ENCODE measurements around the gene ALG1. TPM values are rescaled to one million over a fixed set of nuclear protein-coding genes. Genes with fewer than 3 reads are reported as not detected.
"Not testable (repeated sequence)": the region's sequence is repeated elsewhere in the genome, so short reads cannot be mapped to it uniquely, and the experiment has no call there.

The ALG1 gene
- polyA plus RNA-seq, 1 of the 3 experiments (the other 2 are of a cell fraction): 27.0 TPM

- no peak for TF ChIP-seq TAF1 (IDR thresholded peaks at IDR 0.05; ENCODE audit: borderline replicate concordance, low read depth, low read length)
- no peak for TF ChIP-seq CTCF (IDR thresholded peaks at IDR 0.05)
- no peak for TF ChIP-seq RXRA (IDR thresholded peaks at IDR 0.05; ENCODE audit: borderline replicate concordance, low read depth)
- TF ChIP-seq NFIC (IDR thresholded peaks at IDR 0.05; ENCODE audit: borderline replicate concordance): no peak
- TF ChIP-seq SMC3 (IDR thresholded peaks at IDR 0.05; ENCODE audit: low read depth, low read length): no peak
- no peak for TF ChIP-seq USF1 (IDR thresholded peaks at IDR 0.05; ENCODE audit: borderline replicate concordance, low read depth)
- no peak for TF ChIP-seq RCOR1 (IDR thresholded peaks at IDR 0.05; ENCODE audit: low read length)
- peak; percentile 9; the same call in 1 of the 2 replicates for TF ChIP-seq RAD21 (IDR thresholded peaks at IDR 0.05; ENCODE audit: low read length)
- TF ChIP-seq ZBTB33 (IDR thresholded peaks at IDR 0.05; ENCODE audit: borderline replicate concordance, low read depth): no peak
- no peak for TF ChIP-seq ELF1 (IDR thresholded peaks at IDR 0.05)
- no peak for TF ChIP-seq EP300 (IDR thresholded peaks at IDR 0.05; ENCODE audit: borderline replicate concordance in 1 of 2, low read depth in 1 of 2, low read length in 1 of 2)
- TF ChIP-seq TEAD4 (IDR thresholded peaks at IDR 0.05; ENCODE audit: borderline replicate concordance, insufficient read depth): no peak
- TF ChIP-seq CHD2 (IDR thresholded peaks at IDR 0.05; ENCODE audit: low read length, partially characterized antibody): no peak
Observed at GRCh38 chr16:5042574-5043171, 29.0 kb upstream of the ALG1 start (continued).

GRCh38 chr16:5044011-5044540 lies 27.6 kb upstream of the ALG1 start:
- CTCF ChIA-PET: interaction anchor here (0.7 kb wide), 1 partner anchor 12 kb away, joined by 3 read pairs; no protein-coding TSS in a partner anchor
- H3K79me2 ChIP-seq (ENCODE audit: insufficient read depth): no peaks in the 10 kb centered on the region
- H3K4me3 ChIP-seq (ENCODE audit: low read depth in 2 of 2, low read length in 1 of 2): no peak overlapping the region
- no peaks in the 10 kb centered on the region for H3K9me2 ChIP-seq
- H3K4me1 ChIP-seq (ENCODE audit: control insufficient read depth in 1 of 2, insufficient read depth in 2 of 2, low read depth in 1 of 2, low read length in 1 of 2): no peaks in the 10 kb centered on the region
- H3K9ac ChIP-seq: no peak overlapping the region
- no peaks in the 10 kb centered on the region for H3F3A ChIP-seq (replicated peaks; ENCODE audit: insufficient read depth)
- POLR2A ChIA-PET: no interaction called here
- no peaks in the 10 kb centered on the region for H4K20me1 ChIP-seq (ENCODE audit: insufficient read depth)
- no peak overlapping the region for H2AFZ ChIP-seq (ENCODE audit: low read depth)
- DNase-seq: no peak
- H3K4me2 ChIP-seq: no peak overlapping the region
- no peak overlapping the region for H3K27ac ChIP-seq (ENCODE audit: low read depth in 2 of 2, low read length in 1 of 2)
- TF ChIP-seq MAX (IDR thresholded peaks at IDR 0.05; ENCODE audit: low read depth): no peak
- TF ChIP-seq USF1 (IDR thresholded peaks at IDR 0.05; ENCODE audit: borderline replicate concordance, low read depth): no peak
- WGBS (ENCODE audit: low lambda C conversion rate): 44% methylated on average over 8 of the region's 8 CpGs
- peaks cover 6% of the 10 kb centered on the region; the same call in 1 of the 2 replicates for H3K27me3 ChIP-seq (ENCODE audit: insufficient read depth)
- H3K36me3 ChIP-seq (replicated peaks in 1 of 2; ENCODE audit: control insufficient read depth in 1 of 2, insufficient read depth in 2 of 2, low read length in 1 of 2): no peaks in the 10 kb centered on the region
- H3K9me3 ChIP-seq: no peaks in the 10 kb centered on the region

- H3K9me3 ChIP-seq; DNase-seq; H3K36me3 ChIP-seq (replicated peaks in 1 of 2; ENCODE audit: control insufficient read depth in 1 of 2, insufficient read depth in 2 of 2, low read length in 1 of 2); H4K20me1 ChIP-seq (ENCODE audit: insufficient read depth); H3F3A ChIP-seq (replicated peaks; ENCODE audit: insufficient read depth); H3K4me1 ChIP-seq (ENCODE audit: control insufficient read depth in 1 of 2, insufficient read depth in 2 of 2, low read depth in 1 of 2, low read length in 1 of 2); H3K27ac ChIP-seq (ENCODE audit: low read depth in 2 of 2, low read length in 1 of 2); H3K4me3 ChIP-seq (ENCODE audit: low read depth in 2 of 2, low read length in 1 of 2); H3K4me2 ChIP-seq; H3K9ac ChIP-seq; H3K9me2 ChIP-seq; H2AFZ ChIP-seq (ENCODE audit: low read depth); H3K79me2 ChIP-seq (ENCODE audit: insufficient read depth); POLR2A ChIA-PET; H3K27me3 ChIP-seq (ENCODE audit: insufficient read depth): not testable (repeated sequence)
- WGBS (ENCODE audit: low lambda C conversion rate): 66% methylated on average over 11 of the region's 11 CpGs
- CTCF ChIA-PET: interaction anchor here (0.8 to 1.0 kb wide), 2 partner anchors 8 to 40 kb away, joined by 3 to 6 read pairs; no protein-coding TSS in a partner anchor
Observed at GRCh38 chr16:5044581-5044980, 27.1 kb upstream of the ALG1 start.
